NCI-H2227 treated with DMSO at 0.1 percent for 48 hours (cell line): ENCODE measurements around the gene HCFC1.

Experiments
- DNase-seq: peaks from one replicate; lab custom pipeline; 2025; lab: John Stamatoyannopoulos, UW

The HCFC1 gene

GRCh38 chrX:153971450-153972367 lies at the start of gene HCFC1:
TSS of gene HCFC1 (minus strand) at chrX:153971818. CDS start at chrX:153970840, 978 bp downstream.
- DNase-seq: peak; percentile 92

DNA sequence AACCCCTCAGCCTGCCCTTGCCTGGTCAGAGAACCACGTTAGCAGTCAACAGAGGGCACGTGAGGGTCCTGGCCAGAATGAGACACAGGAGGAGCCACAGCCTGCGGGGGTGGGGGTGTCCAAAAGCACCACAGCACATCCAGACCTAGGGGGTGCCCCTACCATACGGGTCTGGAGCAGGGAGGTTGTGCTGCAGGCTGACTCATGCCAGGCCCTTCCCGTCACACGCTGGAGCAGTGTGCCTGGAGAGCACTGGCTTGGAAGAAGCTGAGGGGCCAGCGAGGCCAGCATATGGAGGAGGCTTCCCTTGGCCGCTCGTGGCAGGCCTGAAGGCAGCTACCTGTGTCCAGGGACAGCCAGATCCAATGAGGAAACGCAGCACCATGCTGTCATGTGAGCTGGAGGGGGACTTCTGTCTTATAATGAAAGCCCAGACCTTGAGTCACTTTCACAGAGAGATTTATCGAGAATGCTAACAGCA lies 49.6 kb upstream of the HCFC1 start:
- DNase-seq: no peak

- DNase-seq: no peak
Observed at GRCh38 chrX:154020536-154021115, 49.0 kb upstream of the HCFC1 start.

- DNase-seq: peak; percentile 22
Observed at GRCh38 chrX:154019633-154020528, 48.3 kb upstream of the HCFC1 start, which contains the start of gene IRAK1. TSS of gene IRAK1 (minus strand) at chrX:154019902. CDS start at chrX:154019812, 90 bp downstream.

DNA sequence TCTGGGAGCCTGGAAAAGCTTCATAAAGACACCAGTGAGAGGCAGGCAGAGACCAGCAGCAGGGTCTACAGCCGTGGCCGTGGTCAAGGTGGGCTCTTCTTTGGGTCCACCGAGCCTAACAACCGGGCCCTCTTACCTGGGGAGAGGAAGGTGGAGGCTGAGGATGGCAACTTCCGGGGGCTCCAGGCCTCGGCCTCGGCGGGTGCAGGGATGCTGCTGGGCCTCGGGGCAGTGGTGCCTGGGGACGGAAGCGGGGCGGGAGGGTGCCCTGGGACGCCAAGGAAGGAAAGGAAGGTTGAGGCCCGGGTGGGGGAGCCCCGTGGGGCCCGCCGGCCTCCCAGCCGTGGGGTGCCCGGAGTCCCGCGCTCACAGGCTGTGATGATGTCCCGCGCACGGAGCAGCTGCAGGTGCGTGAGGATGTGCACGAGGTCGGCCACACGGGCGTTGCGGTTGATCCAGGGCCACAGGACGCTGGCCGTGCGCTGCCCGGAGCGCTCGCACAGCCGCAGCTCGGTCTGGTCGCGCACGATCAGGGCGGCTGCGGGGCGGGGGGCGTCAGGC lies 47.5 kb upstream of the HCFC1 start:
- DNase-seq: no peak

GRCh38 chrX:154018518-154019060 lies 47.0 kb upstream of the HCFC1 start:
- DNase-seq: no peak

DNA sequence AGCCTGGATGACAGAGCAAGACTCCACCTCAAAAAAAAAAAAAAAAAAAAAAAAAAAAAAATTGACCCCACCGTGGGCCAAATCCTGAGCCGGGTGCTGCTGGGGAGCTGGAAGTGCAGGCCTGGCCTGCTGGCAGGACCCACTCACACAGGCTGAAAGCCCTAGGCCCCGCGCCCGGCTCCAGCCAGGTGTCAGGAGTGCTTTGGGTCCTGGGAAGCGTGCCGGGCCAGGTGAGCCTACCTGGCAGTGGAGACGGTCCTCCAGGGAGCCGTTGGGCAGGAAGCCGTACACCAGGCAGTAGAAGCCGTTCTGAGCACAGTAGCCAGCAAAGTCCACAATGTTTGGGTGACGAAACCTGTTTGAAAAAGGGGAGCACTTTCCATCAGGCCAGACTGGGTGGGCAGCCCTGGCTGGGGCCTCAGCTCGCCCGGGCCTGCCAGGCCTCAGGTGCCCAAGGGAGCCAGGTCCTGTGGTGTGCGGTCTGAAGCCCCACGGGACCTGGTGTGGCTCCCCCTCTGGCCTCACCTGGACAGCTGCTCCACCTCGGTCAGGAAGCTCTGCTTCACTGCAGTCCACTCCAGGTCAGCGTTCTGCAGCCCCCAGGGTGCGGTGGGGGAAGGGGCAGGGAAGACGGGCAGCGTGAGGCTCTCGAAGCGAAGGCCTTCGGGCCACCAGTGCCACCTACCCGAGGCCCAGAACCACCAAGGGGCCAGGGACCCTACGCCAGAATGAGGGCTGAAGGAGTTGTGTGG lies 46.3 kb upstream of the HCFC1 start:
- DNase-seq: no peak

DNA sequence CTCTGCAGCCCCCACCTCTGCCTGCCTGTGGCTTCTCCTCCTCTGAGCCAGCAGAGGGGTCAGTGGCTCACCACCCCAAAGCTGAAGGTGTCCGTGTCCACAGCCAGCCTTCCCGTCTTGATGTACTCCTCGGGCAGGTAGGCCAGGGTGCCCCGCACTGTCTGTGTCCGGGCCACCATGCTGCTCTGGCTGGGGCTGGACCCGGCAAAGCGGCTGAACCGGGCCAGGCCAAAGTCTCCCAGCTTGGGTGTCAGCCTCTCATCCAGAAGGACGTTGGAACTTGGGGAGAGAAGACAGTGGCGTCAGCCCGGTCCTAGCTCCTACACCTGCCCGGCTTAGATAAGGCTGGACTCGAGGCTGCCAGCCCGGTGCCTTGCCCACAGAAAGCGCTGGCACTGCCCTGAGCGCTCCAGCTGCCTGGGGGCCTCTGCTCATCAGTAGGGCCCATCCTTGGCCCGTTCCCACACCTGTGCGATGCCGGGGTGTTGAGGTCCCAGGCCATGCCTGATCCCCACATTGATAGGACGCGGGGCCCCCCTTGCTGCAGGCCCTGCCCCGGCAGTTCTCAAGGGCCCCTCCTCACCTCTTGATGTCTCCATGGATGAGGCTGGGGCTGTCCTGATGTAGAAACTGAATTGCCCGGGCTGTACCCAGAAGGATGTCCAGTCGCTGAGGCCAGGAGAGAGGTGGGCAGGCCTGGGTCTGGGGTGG lies 44.9 kb upstream of the HCFC1 start:
- DNase-seq: no peak

GRCh38 chrX:154015581-154016264 lies 44.1 kb upstream of the HCFC1 start:
- DNase-seq: no peak

DNA sequence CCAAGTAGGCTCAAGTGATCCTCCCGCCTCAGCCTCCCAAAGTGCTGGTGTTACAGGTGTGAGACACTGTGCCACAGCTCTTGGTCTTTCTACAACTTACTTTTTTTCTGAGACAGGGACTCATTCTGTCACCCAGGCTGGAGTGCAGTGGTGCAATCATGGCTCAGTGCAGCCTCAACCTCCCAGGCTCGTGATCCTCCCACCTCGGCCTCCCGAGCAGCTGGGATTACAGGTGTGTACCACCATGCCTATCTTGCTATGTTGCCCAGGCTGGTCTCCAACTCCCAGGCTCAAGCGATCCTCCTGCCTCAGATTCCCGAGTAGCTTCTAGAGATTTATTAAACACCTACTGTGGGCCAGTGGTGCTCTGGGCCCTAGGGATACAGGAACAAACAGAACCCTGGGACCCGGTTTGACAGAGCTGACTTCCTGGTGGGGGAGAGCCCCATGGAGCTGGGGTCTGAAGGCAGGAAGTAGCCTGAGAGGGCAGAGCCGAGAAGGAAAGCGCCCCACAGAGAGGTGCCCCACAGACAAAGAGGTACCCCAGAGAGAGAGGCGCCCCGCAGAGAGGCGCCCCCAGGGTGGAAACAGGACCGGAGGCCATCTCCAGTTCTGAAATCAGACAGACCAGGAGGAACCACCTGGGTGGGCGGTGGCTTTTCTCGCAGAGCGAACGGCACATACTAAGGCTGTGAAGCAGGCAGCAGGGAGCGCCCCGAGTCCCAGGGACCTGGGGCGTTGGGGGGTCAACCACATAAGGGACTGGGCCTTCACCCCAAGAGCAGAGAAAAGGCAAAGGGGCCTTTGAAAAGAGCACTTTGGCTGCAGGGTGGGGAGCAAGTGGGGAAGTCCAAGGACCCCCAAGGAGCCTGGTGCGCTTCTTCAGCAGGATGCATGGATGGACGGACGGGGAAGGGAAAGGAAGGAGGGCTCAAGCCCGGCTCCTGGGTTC lies 43.1 kb upstream of the HCFC1 start:
- no peak for DNase-seq

- DNase-seq: peak; percentile 41
Observed at GRCh38 chrX:154013614-154014360, 42.2 kb upstream of the HCFC1 start.

DNA sequence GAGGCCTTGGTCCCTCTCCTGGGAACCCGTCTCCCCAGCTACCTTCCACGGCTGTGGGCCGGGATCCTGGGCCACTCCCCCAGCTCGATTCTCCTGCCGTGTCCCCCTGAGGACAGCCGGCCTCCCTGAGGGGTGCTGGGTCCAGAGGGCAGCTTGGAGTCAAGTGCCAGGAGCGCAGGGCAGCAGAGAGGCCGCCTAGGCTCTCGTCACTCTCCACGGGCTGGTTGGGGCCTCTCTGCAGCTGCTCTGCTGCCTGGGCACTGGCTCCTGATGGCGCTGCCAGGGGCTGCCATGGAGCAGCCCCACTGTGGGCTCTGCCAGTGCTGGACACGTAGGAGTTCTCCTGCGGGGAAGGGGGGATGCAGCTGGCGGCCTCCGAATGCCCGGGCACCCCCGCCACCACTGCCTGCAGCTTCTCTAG lies 41.4 kb upstream of the HCFC1 start:
- no peak for DNase-seq

DNA sequence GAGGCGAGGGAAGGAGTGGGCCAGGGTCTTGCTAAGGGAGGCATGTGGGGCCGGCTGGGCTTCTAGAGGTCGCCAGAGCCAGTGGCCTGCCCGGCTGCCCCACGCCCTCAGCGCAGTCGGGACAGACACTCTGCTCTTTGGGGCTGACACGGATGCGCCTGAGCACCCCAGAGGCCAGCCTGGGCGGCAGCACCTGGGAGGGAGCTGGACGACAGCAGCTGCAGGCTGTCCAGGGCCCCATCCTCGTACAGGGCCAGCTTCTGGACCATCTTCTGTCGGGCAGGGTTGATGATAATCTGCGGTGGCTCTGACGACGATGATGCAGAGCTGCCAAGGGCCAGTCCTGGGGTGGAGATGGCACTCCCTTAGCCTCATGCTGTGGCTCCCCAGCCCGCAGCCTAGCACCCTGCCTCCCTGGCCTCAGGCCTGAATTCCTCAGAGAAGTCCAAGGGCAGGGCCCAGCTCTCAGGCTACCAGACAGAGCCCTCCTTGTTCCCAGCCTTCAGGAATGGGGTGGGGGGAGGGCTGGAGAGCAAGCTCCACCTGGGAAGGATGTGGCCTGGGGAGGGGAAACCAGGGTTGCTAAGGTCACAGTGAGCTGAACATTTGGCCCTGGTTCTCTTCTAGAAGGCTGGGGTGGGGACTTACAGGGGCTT lies 40.8 kb upstream of the HCFC1 start:
- DNase-seq: no peak

- no peak for DNase-seq
Observed at GRCh38 chrX:154011376-154012335, 40.0 kb upstream of the HCFC1 start.

DNA sequence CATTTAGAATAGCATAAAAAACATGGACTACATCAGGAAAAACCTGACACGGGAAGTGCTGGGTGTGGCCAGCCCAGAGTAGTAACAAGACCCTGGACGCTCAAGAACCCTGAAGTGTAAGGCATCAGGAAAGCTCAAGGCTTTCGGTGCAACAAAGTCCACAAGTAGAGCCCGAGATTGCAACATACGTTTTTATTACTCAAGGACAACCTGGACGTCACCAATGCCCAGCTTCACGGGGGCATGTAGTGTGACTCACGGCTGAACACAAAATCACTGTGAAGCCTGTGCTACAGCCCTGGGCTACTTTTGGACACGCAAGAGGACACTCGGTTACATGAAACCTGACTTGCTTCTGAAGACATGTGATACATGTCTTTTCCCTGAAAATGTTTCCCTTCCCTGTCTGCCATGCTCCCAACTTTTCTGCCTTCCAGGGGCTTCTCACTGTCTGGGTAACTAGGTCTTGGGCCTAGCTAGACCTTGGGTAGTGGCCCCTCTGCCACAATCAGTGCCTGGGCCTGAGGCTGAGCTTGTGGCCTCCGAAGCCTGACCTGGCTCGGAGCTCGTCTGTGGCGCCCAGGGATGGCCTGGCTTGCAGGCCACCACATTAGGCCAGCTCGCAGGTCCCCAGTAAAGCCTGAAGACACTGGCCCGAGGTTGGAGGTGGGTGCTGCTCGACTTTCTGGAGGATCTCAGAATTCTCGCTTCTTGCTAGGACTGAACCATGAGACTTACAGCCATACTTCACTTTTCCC lies 38.9 kb upstream of the HCFC1 start:
- DNase-seq: no peak
